ENCODE measurements around the gene APOBEC2. TPM values are rescaled to one million over a fixed set of nuclear protein-coding genes. Genes with fewer than 3 reads are reported as not detected.
A peak's percentile ranks its signal among the peaks of the same experiment; 100 is the strongest.

APOBEC2 gene
- total RNA-seq, 1 donor from 2014 or later = 219 TPM

GRCh38 chr6:41061196-41061726 lies 8.3 kb downstream of the APOBEC2 start:
- no peaks in the 10 kb centered on the region for H3K9me3 ChIP-seq (replicated peaks)
- H3K27ac ChIP-seq (replicated peaks) = peak overlapping the region; percentile 70
- TF ChIP-seq CTCF (IDR thresholded peaks at IDR 0.05; ENCODE audit: borderline replicate concordance) = no peak
- H3K4me3 ChIP-seq = peak overlapping the region; percentile 55
- no peak for DNase-seq
- intact Hi-C loops (cut with micrococcal nuclease) = no loop called here
- H3K27me3 ChIP-seq (ENCODE audit: low read depth) = no peaks in the 10 kb centered on the region
- H3K36me3 ChIP-seq = peaks cover 44% of the 10 kb centered on the region
- peaks cover 90% of the 10 kb centered on the region for H3K4me1 ChIP-seq

GRCh38 chr6:41062056-41062455 lies 9.1 kb downstream of the APOBEC2 start:
- intact Hi-C loops (cut with micrococcal nuclease) = no loop called here
- Histone ChIP-seq H3K27ac (replicated peaks) (peak overlapping the region; percentile 70), H3K36me3 (peaks cover 45% of the 10 kb centered on the region), H3K27me3 (ENCODE audit: low read depth) (no peaks in the 10 kb centered on the region), H3K4me3 (peak overlapping the region; percentile 55), H3K4me1 (peaks cover 91% of the 10 kb centered on the region), H3K9me3 (replicated peaks) (no peaks in the 10 kb centered on the region)
- TF ChIP-seq CTCF (IDR thresholded peaks at IDR 0.05; ENCODE audit: borderline replicate concordance) = no peak
- DNase-seq = no peak

- intact Hi-C loops (cut with micrococcal nuclease) = no loop called here
- Histone ChIP-seq H3K4me1 (peaks cover 79% of the 10 kb centered on the region), H3K4me3 (peak overlapping the region; percentile 55), H3K36me3 (peaks cover 61% of the 10 kb centered on the region), H3K27ac (replicated peaks) (peak overlapping the region; percentile 70), H3K27me3 (ENCODE audit: low read depth) (no peaks in the 10 kb centered on the region), H3K9me3 (replicated peaks) (no peaks in the 10 kb centered on the region)
- DNase-seq = no peak
- TF ChIP-seq CTCF (IDR thresholded peaks at IDR 0.05; ENCODE audit: borderline replicate concordance) = no peak
Observed at GRCh38 chr6:41063884-41064285, 10.9 kb downstream of the APOBEC2 start.

GRCh38 chr6:41064841-41065240 lies 11.8 kb downstream of the APOBEC2 start:
- DNase-seq = no peak
- Histone ChIP-seq H3K27ac (replicated peaks) (peak overlapping the region; percentile 70), H3K36me3 (peaks cover 70% of the 10 kb centered on the region), H3K27me3 (ENCODE audit: low read depth) (no peaks in the 10 kb centered on the region), H3K4me1 (peaks cover 70% of the 10 kb centered on the region), H3K9me3 (replicated peaks) (no peaks in the 10 kb centered on the region), H3K4me3 (no peak overlapping the region)
- no peak for TF ChIP-seq CTCF (IDR thresholded peaks at IDR 0.05; ENCODE audit: borderline replicate concordance)
- intact Hi-C loops (cut with micrococcal nuclease) = no loop called here

GRCh38 chr6:41065550-41066026 lies 12.6 kb downstream of the APOBEC2 start:
- Histone ChIP-seq H3K27ac (replicated peaks) (peak overlapping the region; percentile 70), H3K4me1 (peaks cover 68% of the 10 kb centered on the region), H3K27me3 (ENCODE audit: low read depth) (no peaks in the 10 kb centered on the region), H3K4me3 (no peak overlapping the region), H3K36me3 (peaks cover 70% of the 10 kb centered on the region), H3K9me3 (replicated peaks) (no peaks in the 10 kb centered on the region)
- no peak for TF ChIP-seq CTCF (IDR thresholded peaks at IDR 0.05; ENCODE audit: borderline replicate concordance)
- no peak for DNase-seq
- intact Hi-C loops (cut with micrococcal nuclease) = no loop called here
